ENCODE data around the gene GPR157. TPM values are rescaled to one million over a fixed set of nuclear protein-coding genes. Genes with fewer than 3 reads are reported as not detected.

Gene GPR157
- total and polyA plus RNA-seq, 2 donors (not counting 1 experiment from before 2014, with no cell fraction given) = 2.0 to 21.2 TPM

GRCh38 chr1:9085306-9085940 lies 43.5 kb downstream of the GPR157 start:
- Histone ChIP-seq H3K4me1 (ENCODE audit: control insufficient read depth in 2 of 2, insufficient read depth in 2 of 2, low read length in 2 of 2) (peaks cover 38 to 43% of the 10 kb centered on the region in 2 donors), H3K9me3 (ENCODE audit: control extremely low read depth in 1 of 3, control insufficient read depth in 2 of 3, insufficient read depth in 1 of 3, low read length in 2 of 3) (peaks cover 0 to 7% (median 0%) of the 10 kb centered on the region in 3 donors)
- TF ChIP-seq, protein P1, sequence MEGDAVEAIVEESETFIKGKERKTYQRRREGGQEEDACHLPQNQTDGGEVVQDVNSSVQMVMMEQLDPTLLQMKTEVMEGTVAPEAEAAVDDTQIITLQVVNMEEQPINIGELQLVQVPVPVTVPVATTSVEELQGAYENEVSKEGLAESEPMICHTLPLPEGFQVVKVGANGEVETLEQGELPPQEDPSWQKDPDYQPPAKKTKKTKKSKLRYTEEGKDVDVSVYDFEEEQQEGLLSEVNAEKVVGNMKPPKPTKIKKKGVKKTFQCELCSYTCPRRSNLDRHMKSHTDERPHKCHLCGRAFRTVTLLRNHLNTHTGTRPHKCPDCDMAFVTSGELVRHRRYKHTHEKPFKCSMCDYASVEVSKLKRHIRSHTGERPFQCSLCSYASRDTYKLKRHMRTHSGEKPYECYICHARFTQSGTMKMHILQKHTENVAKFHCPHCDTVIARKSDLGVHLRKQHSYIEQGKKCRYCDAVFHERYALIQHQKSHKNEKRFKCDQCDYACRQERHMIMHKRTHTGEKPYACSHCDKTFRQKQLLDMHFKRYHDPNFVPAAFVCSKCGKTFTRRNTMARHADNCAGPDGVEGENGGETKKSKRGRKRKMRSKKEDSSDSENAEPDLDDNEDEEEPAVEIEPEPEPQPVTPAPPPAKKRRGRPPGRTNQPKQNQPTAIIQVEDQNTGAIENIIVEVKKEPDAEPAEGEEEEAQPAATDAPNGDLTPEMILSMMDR (IDR thresholded peaks at IDR 0.05) = no peak
- no peak for TF ChIP-seq EZH2 (IDR thresholded peaks at IDR 0.05; ENCODE audit: borderline replicate concordance, insufficient read depth, low read depth, low read length, poor library complexity, severe bottlenecking)

DNA sequence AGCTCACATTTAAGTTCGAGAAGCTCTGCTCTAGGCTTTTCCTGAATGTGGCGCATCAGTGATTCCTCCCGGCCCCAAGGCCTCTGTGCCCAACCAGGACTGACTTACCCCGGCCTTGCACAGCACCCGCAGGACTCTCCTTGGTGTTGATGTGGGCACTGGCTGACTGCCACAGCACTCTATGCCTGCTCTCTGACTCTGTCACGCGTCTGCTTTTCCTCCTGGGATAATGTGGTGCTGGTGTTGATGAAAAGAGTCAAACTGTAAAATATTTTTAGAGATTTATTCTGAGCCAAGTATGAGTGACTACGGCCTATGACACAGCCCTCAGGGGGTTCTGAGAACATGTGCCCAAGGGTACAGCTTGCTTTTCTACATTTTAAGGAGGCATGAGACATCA lies 44.0 kb downstream of the GPR157 start:
- WGBS (ENCODE audit: insufficient coverage) = 42% methylated on average over 7 of the region's 8 CpGs
- intact Hi-C loops (cut with micrococcal nuclease) = no loop called here
- Histone ChIP-seq H3K4me2 (replicated peaks; ENCODE audit: low read depth, low read length, poor library complexity, severe bottlenecking) (peak overlapping the region; percentile 30), H3K79me2 (ENCODE audit: control insufficient read depth, insufficient read depth, low read length) (no peaks in the 10 kb centered on the region), H3K4me1 (ENCODE audit: control insufficient read depth in 2 of 2, insufficient read depth in 2 of 2, low read length in 2 of 2) (peaks cover 43 to 49% of the 10 kb centered on the region in 2 donors), H3K27ac (ENCODE audit: low read length in 2 of 2) (no peak overlapping the region), H4K20me1 (ENCODE audit: control insufficient read depth, insufficient read depth, low read length, poor library complexity, severe bottlenecking) (no peaks in the 10 kb centered on the region), H3K9ac (ENCODE audit: low read length) (no peak overlapping the region), H3K4me3 (ENCODE audit: control extremely low read depth in 1 of 5, extremely low read depth in 1 of 5, insufficient read depth in 1 of 5, low read depth in 2 of 5, low read length in 4 of 5) (no peak overlapping the region), H2AFZ (ENCODE audit: insufficient read depth, low read depth, low read length, poor library complexity, severe bottlenecking) (peak overlapping the region; percentile 52), H3K27me3 (replicated peaks in 1 of 4; ENCODE audit: control extremely low read depth in 1 of 4, control insufficient read depth in 3 of 4, insufficient read depth in 4 of 4, low read length in 3 of 4) (no peaks in the 10 kb centered on the region), H3K36me3 (replicated peaks in 1 of 2; ENCODE audit: control extremely low read depth in 1 of 2, control insufficient read depth in 1 of 2, extremely low read depth in 1 of 2, insufficient read depth in 2 of 2, low read length in 1 of 2) (no peaks in the 10 kb centered on the region), H3K9me3 (ENCODE audit: control extremely low read depth in 1 of 3, control insufficient read depth in 2 of 3, insufficient read depth in 1 of 3, low read length in 2 of 3) (peaks cover 0 to 7% (median 0%) of the 10 kb centered on the region in 3 donors)
- no peak overlapping the region for H3K27ac Mint-ChIP-seq
- ATAC-seq (ENCODE audit: low read depth) = no peak
- H3K9me3 Mint-ChIP-seq (ENCODE audit: insufficient read depth) = no peaks in the 10 kb centered on the region
- ChIA-PET CTCF (interaction anchor here (1.3 to 2.6 kb wide), 3 partner anchors 16 to 96 kb away, joined by 3 to 9 read pairs (median 3); no protein-coding TSS in a partner anchor), POLR2A (no interaction called here)
- TF ChIP-seq EZH2 (IDR thresholded peaks at IDR 0.05; ENCODE audit: borderline replicate concordance, insufficient read depth, low read depth, low read length, poor library complexity, severe bottlenecking) = no peak
- TF ChIP-seq, protein P1 (IDR thresholded peaks at IDR 0.05) = no peak
- peaks cover 23% of the 10 kb centered on the region for H3K27me3 Mint-ChIP-seq
- H3K4me1 Mint-ChIP-seq = peaks cover 49% of the 10 kb centered on the region
- no peak for DNase-seq
- H3K4me3 Mint-ChIP-seq = no peak overlapping the region

More at GRCh38 chr1:9085306-9085940, 43.5 kb downstream of the GPR157 start:
- Histone ChIP-seq H3K79me2 (ENCODE audit: control insufficient read depth, insufficient read depth, low read length) (no peaks in the 10 kb centered on the region), H3K4me2 (replicated peaks; ENCODE audit: low read depth, low read length, poor library complexity, severe bottlenecking) (no peak overlapping the region), H3K27ac (ENCODE audit: low read length in 2 of 2) (no peak overlapping the region), H2AFZ (ENCODE audit: insufficient read depth, low read depth, low read length, poor library complexity, severe bottlenecking) (peak overlapping the region; percentile 52), H3K27me3 (replicated peaks in 1 of 4; ENCODE audit: control extremely low read depth in 1 of 4, control insufficient read depth in 3 of 4, insufficient read depth in 4 of 4, low read length in 3 of 4) (no peaks in the 10 kb centered on the region), H3K36me3 (replicated peaks in 1 of 2; ENCODE audit: control extremely low read depth in 1 of 2, control insufficient read depth in 1 of 2, extremely low read depth in 1 of 2, insufficient read depth in 2 of 2, low read length in 1 of 2) (no peaks in the 10 kb centered on the region), H3K9ac (ENCODE audit: low read length) (no peak overlapping the region), H4K20me1 (ENCODE audit: control insufficient read depth, insufficient read depth, low read length, poor library complexity, severe bottlenecking) (no peaks in the 10 kb centered on the region), H3K4me3 (ENCODE audit: control extremely low read depth in 1 of 5, extremely low read depth in 1 of 5, insufficient read depth in 1 of 5, low read depth in 2 of 5, low read length in 4 of 5) (no peak overlapping the region)
- POLR2A ChIA-PET = interaction anchor here (0.9 kb wide), 1 partner anchor 9 kb away, joined by 3 read pairs; no protein-coding TSS in a partner anchor
- Mint-ChIP-seq H3K4me3 (no peak overlapping the region), H3K9me3 (ENCODE audit: insufficient read depth) (no peaks in the 10 kb centered on the region), H3K27me3 (peaks cover 20% of the 10 kb centered on the region), H3K27ac (no peak overlapping the region), H3K4me1 (peaks cover 44% of the 10 kb centered on the region)
- ATAC-seq (ENCODE audit: low read depth) (no peak), DNase-seq (no peak)
- 33% methylated on average over 6 of the region's 7 CpGs for WGBS (ENCODE audit: insufficient coverage)
- CTCF ChIA-PET = interaction anchor here (1.3 to 2.6 kb wide), 3 partner anchors 15 to 95 kb away, joined by 3 to 9 read pairs (median 3); no protein-coding TSS in a partner anchor
- intact Hi-C loops (cut with micrococcal nuclease) = no loop called here

All from B cell (primary cell).